ENCODE results near the gene PMCH. TPM values are rescaled to one million over a fixed set of nuclear protein-coding genes. Genes with fewer than 3 reads are reported as not detected.

PMCH gene
- total RNA-seq, 4 donors from 2014 or later: not detected

GRCh38 chr12:102227954-102228353, 30.3 kb upstream of the PMCH start:
- ATAC-seq: no peak
- in situ Hi-C loops (cut with MboI; ENCODE audit: low sequenced_read_pairs in 4 of 4): no loop called here

DNA sequence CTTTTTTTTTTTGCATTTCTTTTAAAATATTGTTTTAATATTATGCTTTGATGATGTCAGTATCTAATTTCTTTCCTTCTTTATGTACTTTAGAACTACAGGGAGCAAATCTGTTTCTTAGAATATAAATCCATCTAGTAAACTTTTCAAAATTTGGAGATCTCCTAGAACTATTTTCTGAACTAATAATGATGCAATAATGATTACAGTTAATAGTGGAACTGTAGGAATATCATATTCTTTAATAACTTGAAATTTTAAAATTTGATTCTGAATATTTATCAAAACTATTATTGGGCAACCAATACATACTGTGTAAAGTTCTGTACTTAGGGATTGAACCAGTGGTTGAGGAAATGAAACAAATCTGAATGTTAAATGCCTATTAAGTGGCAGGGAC, 23.1 kb upstream of the PMCH start:
- in situ Hi-C loops (cut with MboI; ENCODE audit: low sequenced_read_pairs in 4 of 4) (no loop called here), intact Hi-C loops (cut with DNase I; ENCODE audit: low total_unique reads) (no loop called here)
- TF ChIP-seq POLR2A (IDR thresholded peaks at IDR 0.05): no peak
- TF ChIP-seq, protein P1, sequence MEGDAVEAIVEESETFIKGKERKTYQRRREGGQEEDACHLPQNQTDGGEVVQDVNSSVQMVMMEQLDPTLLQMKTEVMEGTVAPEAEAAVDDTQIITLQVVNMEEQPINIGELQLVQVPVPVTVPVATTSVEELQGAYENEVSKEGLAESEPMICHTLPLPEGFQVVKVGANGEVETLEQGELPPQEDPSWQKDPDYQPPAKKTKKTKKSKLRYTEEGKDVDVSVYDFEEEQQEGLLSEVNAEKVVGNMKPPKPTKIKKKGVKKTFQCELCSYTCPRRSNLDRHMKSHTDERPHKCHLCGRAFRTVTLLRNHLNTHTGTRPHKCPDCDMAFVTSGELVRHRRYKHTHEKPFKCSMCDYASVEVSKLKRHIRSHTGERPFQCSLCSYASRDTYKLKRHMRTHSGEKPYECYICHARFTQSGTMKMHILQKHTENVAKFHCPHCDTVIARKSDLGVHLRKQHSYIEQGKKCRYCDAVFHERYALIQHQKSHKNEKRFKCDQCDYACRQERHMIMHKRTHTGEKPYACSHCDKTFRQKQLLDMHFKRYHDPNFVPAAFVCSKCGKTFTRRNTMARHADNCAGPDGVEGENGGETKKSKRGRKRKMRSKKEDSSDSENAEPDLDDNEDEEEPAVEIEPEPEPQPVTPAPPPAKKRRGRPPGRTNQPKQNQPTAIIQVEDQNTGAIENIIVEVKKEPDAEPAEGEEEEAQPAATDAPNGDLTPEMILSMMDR (IDR thresholded peaks at IDR 0.05 in 4 of 5, conservative IDR thresholded peaks at IDR 0.05 in 1 of 5): no peak

More at GRCh38 chr12:102227954-102228353, 30.3 kb upstream of the PMCH start:
- no peak for DNase-seq
- H3K9me3 ChIP-seq: no peaks in the 10 kb centered on the region
- H3K36me3 ChIP-seq: no peaks in the 10 kb centered on the region
- no peak for TF ChIP-seq POLR2A (IDR thresholded peaks at IDR 0.05)
- TF ChIP-seq, protein P1 (IDR thresholded peaks at IDR 0.05 in 4 of 5, conservative IDR thresholded peaks at IDR 0.05 in 1 of 5): no peak
- no peaks in the 10 kb centered on the region for H3K4me1 ChIP-seq
- no peak overlapping the region for H3K27ac ChIP-seq
- intact Hi-C loops (cut with DNase I; ENCODE audit: low total_unique reads): no loop called here
- no peak overlapping the region for H3K4me3 ChIP-seq
- H3K27me3 ChIP-seq: no peaks in the 10 kb centered on the region

DNA sequence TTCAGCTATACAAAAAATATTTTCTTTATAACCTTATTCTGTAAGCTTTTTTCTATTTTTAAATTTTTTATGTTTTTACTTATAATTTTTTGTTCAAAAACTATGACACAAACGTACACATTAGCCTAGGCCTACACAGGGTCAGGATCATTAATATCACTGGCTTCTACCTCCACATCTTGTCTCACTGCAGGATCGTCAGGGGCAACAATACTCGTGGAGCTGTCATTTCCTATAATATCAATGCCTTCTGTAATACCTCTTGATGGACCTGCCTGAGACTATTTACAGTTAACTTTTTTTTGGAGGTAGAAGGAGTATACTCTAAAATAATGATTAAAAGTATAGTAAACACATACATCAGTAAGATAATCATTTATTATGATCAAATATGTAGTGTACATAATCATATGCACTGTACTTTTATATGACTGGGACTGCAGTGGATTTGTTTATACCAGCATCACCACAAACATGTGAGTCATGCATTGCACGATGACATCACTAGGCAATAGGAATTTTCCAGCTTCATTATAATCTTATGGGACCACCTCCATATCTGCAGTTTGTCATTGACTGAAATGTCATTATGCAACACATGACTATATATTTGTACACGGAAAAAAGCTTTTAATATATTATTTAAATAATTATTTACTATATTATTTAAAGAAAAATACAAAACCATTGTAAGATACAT, 18.5 kb upstream of the PMCH start:
- Histone ChIP-seq H3K27ac (no peak overlapping the region), H3K9me3 (no peaks in the 10 kb centered on the region), H3K36me3 (no peaks in the 10 kb centered on the region), H3K4me3 (no peak overlapping the region), H3K4me1 (no peaks in the 10 kb centered on the region), H3K27me3 (no peaks in the 10 kb centered on the region)
- intact Hi-C loops (cut with DNase I; ENCODE audit: low total_unique reads) (no loop called here), in situ Hi-C loops (cut with MboI; ENCODE audit: low sequenced_read_pairs in 4 of 4) (no loop called here)
- no peak for TF ChIP-seq POLR2A (IDR thresholded peaks at IDR 0.05)
- TF ChIP-seq, protein P1 (IDR thresholded peaks at IDR 0.05 in 4 of 5, conservative IDR thresholded peaks at IDR 0.05 in 1 of 5): no peak
- DNase-seq: no peak
- no peak for ATAC-seq

More for the DNA sequence above, 23.1 kb upstream of the PMCH start:
- no peaks in the 10 kb centered on the region for H3K36me3 ChIP-seq
- no peak overlapping the region for H3K27ac ChIP-seq
- no peaks in the 10 kb centered on the region for H3K27me3 ChIP-seq
- ATAC-seq (no peak), DNase-seq (no peak)
- no peaks in the 10 kb centered on the region for H3K4me1 ChIP-seq
- H3K9me3 ChIP-seq: no peaks in the 10 kb centered on the region
- no peak overlapping the region for H3K4me3 ChIP-seq

GRCh38 chr12:102204025-102204424, 6.4 kb upstream of the PMCH start:
- TF ChIP-seq, protein P1 (IDR thresholded peaks at IDR 0.05 in 4 of 5, conservative IDR thresholded peaks at IDR 0.05 in 1 of 5): no peak
- no peak for TF ChIP-seq POLR2A (IDR thresholded peaks at IDR 0.05)
- intact Hi-C loops (cut with DNase I; ENCODE audit: low total_unique reads) (no loop called here), in situ Hi-C loops (cut with MboI; ENCODE audit: low sequenced_read_pairs in 4 of 4) (no loop called here)
- Histone ChIP-seq H3K36me3 (no peaks in the 10 kb centered on the region), H3K4me3 (no peak overlapping the region), H3K27ac (no peak overlapping the region), H3K27me3 (no peaks in the 10 kb centered on the region), H3K4me1 (no peaks in the 10 kb centered on the region), H3K9me3 (peaks cover 0 to 4% (median 0%) of the 10 kb centered on the region in 3 donors)
- ATAC-seq (no peak), DNase-seq (no peak)

GRCh38 chr12:102202556-102202955, 4.9 kb upstream of the PMCH start:
- intact Hi-C loops (cut with DNase I; ENCODE audit: low total_unique reads) (no loop called here), in situ Hi-C loops (cut with MboI; ENCODE audit: low sequenced_read_pairs in 4 of 4) (no loop called here)
- H3K27me3 ChIP-seq: no peaks in the 10 kb centered on the region
- no peaks in the 10 kb centered on the region for H3K4me1 ChIP-seq
- no peaks in the 10 kb centered on the region for H3K36me3 ChIP-seq
- no peak overlapping the region for H3K27ac ChIP-seq
- no peak for DNase-seq
- ATAC-seq: no peak
- no peak for TF ChIP-seq POLR2A (IDR thresholded peaks at IDR 0.05)
- TF ChIP-seq, protein P1 (IDR thresholded peaks at IDR 0.05 in 4 of 5, conservative IDR thresholded peaks at IDR 0.05 in 1 of 5): no peak
- no peaks in the 10 kb centered on the region for H3K9me3 ChIP-seq
- H3K4me3 ChIP-seq: no peak overlapping the region

Data from gastrocnemius medialis (tissue), 4 donors.